NCI-H2227 (cell line): Measurements from ENCODE around the gene CPLANE2.
"Not testable (repeated sequence)": the region's sequence is repeated elsewhere in the genome, so short reads cannot be mapped to it uniquely, and the experiment has no call there.

Experiments
- DNase-seq: peaks from one replicate; lab custom pipeline; 2025; ENCODE audit not compliant: unreplicated experiment; lab: John Stamatoyannopoulos, UW

CPLANE2 gene

GRCh38 chr1:16231331-16232315, 5.4 kb downstream of the CPLANE2 start:
- DNase-seq, result no peak

- no peak for DNase-seq
Measured at GRCh38 chr1:16230744-16231143, 6.2 kb downstream of the CPLANE2 start.

GRCh38 chr1:16229976-16230740, 6.8 kb downstream of the CPLANE2 start:
- DNase-seq, result no peak

GRCh38 chr1:16226490-16227179, 10.3 kb downstream of the CPLANE2 start:
- DNase-seq, result no peak

- no peak for DNase-seq
Measured at GRCh38 chr1:16226129-16226489, 10.9 kb downstream of the CPLANE2 start.

- DNase-seq, result no peak
Measured at GRCh38 chr1:16224472-16224871, 12.5 kb downstream of the CPLANE2 start.

- DNase-seq, result not testable (repeated sequence)
Measured at GRCh38 chr1:16222716-16223115, 14.3 kb downstream of the CPLANE2 start.

GRCh38 chr1:16221499-16221898, 15.5 kb downstream of the CPLANE2 start:
- DNase-seq, result no peak

GRCh38 chr1:16219968-16220500, 16.9 kb downstream of the CPLANE2 start:
- no peak for DNase-seq

- no peak for DNase-seq
Measured at GRCh38 chr1:16218674-16219071, 18.3 kb downstream of the CPLANE2 start.

GRCh38 chr1:16218014-16218673, 18.8 kb downstream of the CPLANE2 start:
- no peak for DNase-seq

- peak; percentile 97 for DNase-seq
Measured at GRCh38 chr1:16217061-16217785, 19.8 kb downstream of the CPLANE2 start.

GRCh38 chr1:16215882-16216753, 20.9 kb downstream of the CPLANE2 start:
- DNase-seq, result peak; percentile 85

- not testable (repeated sequence) for DNase-seq
Measured at GRCh38 chr1:16215240-16215639, 21.7 kb downstream of the CPLANE2 start.

- not testable (repeated sequence) for DNase-seq
Measured at GRCh38 chr1:16213544-16213943, 23.4 kb downstream of the CPLANE2 start.

- no peak for DNase-seq
Measured at GRCh38 chr1:16213013-16213412, 24.0 kb downstream of the CPLANE2 start.

- DNase-seq, result no peak
Measured at GRCh38 chr1:16212251-16212961, 24.6 kb downstream of the CPLANE2 start, which contains the start of gene ARHGEF19. Gene ARHGEF19, minus strand, starts transcription at chr1:16212652. Its CDS starts 3,598 bp downstream, at chr1:16209054.

GRCh38 chr1:16211824-16212223, 25.2 kb downstream of the CPLANE2 start:
- DNase-seq, result no peak
